CD4-positive, alpha-beta T cell treated with Interleukin-4 for 4 hours (primary cell): ENCODE results near the gene OR52N5.

Source experiments
- DNase-seq: peaks from one replicate; pipeline ENCODE4 v3.0.0-alpha.2; 2020

The OR52N5 gene

DNA sequence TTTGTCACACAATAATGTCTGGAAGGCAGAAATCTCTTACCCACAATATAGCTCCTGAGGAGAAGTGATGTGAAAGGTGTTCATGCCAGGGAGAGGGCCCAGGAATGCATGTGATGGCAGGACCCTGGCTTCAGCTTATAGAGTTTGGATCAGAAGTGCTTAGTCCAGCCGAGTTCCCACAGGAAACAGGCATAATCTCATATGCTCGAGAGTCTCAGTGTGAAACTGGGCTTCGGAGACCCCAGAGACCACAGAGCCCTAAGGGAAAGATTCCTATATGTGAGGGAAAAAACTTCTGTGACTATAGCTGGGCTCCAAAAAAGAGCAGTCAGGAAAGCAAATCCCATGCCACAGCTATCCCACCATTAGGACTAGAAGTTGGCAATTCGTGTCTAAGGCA lies at the start of gene OR52N5:
OR52N5 (minus strand) TSS at position 101 of the 400 bp plus-strand sequence. CDS start 4,721 bp downstream, outside the sequence.
- no peak for DNase-seq

DNA sequence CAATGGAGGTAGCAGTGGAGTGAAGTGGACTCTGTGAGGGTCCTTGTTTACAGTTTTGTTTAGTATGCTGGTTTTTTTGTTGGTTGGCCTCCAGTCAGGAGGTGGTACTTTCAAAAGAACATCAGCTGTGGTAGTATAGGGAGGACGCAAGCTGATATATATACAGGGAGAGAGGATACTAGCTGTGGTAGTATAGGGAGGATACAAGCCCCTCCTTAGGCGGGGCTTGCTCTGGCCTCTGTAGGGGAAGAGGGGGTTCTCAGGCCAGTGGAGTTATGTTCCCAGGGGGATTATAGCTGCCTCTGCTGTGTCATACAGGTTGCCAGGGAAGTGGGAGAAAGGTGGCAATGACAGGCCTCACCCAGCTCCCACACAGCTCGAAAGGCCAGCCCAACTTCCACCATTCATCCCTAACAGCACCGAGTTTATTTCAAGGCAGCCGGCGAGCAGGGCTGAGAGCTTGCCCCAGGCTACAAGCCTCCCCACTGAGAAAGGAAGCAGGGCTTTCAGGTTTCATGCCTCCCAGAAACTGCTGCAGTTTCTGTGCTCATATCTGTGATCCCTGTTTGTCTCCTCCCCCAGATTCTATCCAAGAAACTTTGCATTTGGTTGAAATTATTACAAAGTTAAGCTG lies 48.2 kb upstream of the OR52N5 start:
- no peak for DNase-seq

DNA sequence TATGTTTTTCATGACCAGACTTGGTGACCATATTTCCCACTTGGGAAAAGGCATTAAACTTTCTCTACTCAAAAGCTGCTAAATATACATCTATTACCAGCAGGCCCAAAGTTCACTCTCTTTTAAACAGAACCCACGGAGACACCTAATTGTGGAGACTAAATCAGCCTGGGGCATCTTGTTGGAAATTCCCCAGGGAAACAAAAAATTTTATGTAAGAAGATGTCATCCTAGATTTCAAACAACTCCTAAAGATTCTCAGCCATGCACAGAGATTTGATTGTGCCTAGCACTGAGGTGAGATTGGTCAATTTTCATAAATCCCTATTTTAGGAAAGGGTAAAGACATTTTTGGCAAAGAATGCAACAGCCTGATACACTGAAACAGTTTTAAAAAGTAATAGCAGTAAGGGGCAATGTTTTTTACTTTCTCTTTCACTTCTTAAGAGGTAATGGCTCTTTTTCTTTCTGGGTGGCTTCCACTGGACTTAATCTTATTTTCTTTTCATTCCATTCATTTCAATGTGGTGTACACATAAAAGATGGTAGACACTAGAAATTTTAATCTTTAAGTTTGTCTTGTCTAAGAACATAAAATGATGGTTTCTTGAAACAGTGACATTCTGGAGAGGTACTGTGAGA lies 35.2 kb upstream of the OR52N5 start:
- no peak for DNase-seq

DNA sequence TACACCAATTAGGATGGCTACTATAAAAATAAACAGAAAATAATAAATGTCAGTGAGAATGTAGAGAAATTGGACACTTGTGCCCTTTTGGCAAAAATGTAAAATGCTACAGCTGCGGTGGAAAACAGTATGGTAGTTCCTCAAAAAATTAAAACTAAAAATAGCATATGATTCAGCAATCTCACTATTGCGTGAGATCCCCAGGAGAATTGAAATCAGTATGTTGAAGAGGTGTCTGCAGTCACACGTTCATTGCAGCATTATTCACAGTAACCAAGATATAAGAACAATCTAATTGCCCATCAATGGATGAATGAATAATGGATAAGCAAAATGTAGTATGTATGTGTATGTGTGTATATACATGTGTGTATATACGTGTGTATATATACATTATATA lies 32.4 kb upstream of the OR52N5 start:
- DNase-seq: no peak

DNA sequence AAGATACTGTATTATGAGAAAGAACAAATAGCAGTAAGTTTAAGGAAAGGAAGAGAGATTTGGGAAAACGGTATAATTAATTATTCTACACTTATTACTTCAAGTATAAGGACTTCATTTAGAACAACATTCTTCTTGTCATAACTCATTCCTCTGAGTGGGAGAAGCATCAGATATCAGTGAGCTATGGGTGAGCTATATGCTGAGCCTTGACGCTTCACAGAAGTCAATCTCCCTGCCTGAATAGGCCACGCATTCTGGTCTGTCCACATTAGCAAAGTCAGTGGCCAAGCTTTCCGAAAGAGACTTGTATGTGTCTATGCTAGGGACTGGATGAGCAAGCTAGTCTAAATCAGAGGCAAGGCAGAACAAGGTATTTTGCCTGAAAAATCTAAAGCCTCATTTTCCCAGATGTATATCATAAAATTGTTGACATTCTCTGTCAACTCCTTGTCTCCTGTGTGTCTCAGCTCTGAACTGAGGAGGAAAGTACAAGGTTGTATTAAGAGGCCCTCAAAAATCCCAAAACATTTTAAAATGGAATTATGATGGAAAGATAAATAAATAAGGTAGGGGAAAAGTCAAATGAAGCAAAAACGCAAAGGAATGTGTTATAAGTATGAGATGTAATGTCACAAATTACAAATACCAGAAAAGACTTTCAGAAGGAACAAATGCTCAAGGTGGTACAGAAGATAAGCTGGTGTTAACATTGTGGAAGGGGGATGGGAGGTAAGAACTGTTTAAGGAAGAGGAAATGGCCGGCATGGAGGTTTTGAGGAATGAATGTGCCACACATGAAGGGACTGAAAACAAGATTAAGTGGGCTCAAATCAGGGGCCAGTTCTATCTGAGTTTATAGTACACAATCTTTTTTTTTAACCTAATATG lies 27.0 kb upstream of the OR52N5 start:
- DNase-seq: no peak

DNA sequence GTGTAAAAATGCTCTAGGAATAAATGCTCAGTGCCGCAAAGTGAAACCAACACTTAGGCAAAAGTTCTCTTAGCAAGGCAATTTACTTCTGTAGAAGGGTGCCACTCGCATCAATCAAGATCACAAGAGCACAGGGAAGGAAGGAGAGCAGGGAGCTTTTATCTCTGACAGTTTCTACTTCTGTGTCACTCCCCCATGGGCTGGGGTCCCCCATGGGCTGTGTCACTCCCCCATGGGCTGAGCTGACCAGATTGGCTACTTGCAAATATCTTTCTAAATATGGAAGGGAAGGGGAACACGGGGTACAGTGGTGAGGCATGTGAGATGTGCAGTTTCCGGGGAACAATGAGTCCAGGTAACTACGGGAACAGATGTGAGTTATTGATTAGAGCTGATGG lies 26.0 kb upstream of the OR52N5 start:
- no peak for DNase-seq

DNA sequence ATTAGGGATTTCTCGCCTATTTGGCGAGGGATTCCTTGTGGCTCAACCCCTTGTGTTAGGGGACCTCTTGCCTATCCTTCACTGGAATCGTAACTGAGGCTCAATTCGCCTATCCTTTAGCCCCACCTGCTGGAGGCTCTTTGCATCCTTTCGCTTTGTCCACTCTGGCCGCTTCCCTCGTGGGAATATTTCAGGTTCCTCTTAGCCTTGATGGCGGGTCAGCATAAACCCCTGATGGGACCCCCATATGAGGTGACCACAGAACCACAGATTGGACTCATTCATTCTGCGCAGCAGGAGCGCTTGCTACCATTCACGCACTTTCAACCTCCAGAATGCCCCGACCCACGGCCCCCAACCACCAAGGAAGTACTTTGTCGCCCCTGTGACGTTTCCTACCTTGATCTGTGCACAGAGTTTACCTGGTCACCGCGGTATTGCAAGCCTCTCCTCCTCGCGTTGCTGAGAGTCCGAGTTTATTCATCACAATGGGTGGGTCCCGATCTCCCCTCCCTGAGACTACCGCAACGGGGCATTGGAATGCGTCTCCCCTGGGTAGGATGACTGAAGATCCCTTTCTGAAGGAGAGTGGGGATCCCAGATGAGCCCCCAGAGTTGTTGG lies 25.5 kb upstream of the OR52N5 start, which contains the start of gene OR52N2:
OR52N2 (plus strand) TSS at position 425 of the 622 bp plus-strand sequence. CDS start 11,412 bp downstream, outside the sequence.
- peak; percentile 68 for DNase-seq

DNA sequence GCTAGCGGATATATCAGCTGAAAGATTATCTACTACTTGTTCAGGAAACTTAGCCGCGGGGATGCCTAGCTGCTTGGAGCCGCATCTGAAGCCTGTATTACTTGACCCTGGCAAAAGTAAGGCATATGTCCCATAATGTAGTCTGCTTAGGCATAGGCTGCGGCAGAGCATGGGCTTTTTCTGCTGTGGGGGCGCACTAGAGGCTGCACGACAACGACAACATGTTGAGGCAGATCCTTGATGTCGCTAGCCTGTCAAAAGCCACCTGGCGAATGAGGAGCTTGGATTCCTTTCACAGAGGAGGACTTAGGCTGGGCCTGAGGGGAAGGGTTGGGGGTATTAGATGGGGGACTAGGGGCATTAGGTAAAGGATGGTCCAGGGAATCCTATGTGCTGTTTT lies 24.4 kb upstream of the OR52N5 start:
- no peak for DNase-seq

DNA sequence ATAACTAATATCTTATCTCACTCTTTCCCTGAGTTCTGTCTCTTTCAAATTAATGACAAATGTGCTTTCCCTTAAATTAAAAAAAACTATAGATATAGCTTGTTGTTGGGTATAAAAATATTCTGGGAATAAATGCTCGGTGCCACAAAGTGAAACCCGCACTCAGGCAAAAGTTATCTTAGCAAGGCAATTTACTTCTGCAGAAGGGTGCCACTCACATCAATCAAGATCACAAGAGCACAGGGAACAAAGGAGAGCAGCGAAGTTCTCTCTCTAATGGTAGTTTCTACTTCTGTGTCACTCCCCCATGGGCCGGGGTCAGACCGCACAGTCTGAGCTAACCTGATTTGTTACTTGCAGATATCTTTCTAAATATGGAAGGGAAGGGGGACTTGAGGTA lies 20.8 kb upstream of the OR52N5 start:
- DNase-seq: no peak

DNA sequence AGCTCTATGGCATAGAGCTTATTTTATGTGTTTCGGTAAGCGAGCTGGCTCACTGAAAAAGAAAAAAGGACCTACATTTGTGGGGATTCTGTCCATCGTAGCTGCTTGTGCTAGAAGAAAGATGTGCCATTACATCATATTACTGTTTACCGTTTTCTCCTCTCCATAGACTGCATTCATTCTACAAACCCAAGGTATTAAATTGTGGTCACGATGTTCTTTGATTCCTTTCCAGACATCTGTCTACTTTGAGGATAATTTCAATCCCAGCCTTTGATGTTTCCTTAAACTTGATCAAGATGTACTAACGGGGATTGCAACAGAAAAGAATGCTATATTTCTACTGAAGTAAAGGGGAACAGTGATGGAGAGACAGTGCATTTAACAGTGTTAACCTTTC lies 13.4 kb upstream of the OR52N5 start:
- no peak for DNase-seq

DNA sequence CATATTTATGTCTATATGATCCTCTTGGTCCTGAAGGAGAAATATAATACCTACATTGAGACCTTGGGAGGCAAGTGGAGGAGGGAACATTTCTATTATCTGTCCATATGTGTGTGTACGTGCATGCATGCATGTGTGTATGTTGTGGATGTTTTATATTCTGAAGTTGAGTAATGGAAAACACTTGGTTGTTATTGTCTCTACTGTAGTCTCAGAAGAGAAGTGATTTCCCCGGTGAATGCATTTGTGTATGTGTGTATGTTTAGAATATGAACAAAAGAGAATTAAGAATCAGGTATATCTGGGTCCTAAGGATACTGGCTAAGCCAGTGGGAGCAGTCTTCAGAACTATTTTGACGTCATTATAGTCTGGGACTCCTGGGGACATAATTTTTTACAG lies 8.0 kb upstream of the OR52N5 start, which contains the start of gene OR52N1:
OR52N1 (minus strand) TSS at position 101 of the 400 bp plus-strand sequence. CDS start 2,449 bp downstream, outside the sequence.
- no peak for DNase-seq

DNA sequence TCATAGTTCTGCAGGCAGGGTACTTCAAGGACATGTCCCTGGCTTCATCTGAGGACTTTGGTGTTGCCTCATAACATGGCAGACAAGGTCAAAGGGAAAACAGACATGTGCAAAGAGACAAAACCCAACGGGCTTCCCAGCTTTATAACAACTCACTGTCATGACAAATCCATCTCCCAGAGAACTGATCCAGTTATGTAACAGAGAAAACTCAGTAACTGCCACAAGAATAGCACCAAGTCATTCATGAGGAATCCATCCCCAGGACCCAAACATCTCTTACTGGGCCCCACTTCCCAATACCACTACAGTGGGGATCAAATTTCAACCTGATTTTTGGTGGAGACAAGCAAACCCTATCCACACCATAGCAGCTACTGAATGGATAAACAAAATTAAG lies 16.1 kb downstream of the OR52N5 start:
- DNase-seq: no peak

DNA sequence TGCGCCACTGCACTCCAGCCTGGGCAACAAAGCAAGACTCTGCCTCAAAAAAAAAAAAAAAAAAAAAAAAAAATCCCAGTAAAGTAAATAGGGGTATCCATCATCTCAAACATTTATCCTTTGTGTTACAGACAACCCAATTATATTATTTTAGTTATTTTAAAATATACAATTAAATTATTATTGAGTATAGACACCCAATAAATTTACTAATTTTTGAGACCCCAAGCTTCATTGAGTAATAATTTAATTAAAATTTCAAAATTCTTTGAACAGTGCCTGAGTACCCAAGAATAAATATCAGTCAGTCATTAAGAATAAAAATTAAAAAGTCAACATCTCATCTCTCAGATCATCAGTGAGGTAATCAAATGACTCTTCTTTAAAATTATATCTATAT lies 29.2 kb downstream of the OR52N5 start, which contains the start of gene OR52N4:
OR52N4 (plus strand) TSS at position 301 of the 400 bp plus-strand sequence. CDS start 498 bp downstream, outside the sequence.
- no peak for DNase-seq

DNA sequence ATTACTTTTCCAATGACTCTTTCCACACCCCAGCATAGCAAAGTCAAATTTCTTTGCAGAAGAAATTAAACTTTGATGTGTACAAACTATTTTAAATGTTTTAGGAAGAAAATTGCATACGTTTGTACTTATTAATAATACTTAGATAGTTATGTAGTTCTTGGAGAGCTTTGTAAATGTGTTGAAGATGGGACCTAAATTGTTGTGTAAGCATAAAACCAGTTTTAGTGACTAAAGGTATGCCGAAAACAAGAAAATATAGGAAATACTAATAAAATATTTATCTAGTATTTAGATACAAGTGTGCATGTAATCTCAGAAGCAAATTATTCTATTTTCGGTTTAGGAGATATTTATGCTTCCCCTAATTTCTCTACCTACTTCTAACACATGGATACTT lies 33.3 kb downstream of the OR52N5 start:
- no peak for DNase-seq

DNA sequence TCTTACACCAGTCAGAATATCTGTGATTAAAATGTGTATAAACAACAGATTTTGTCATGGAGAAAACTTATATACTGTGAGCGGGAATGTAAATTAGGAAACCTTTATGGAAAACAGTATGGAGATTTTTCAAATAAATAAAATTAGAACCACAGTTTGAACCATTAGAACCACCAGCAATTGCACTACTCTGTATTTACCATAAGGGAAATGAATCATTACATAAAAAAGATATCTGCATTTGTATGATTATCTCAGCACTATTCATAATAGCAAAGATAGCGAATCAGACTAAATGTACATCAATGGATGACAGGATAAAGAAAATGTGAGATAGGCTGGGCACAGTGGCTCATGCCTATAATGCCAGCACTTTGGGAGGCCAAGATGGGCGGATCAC lies 36.5 kb downstream of the OR52N5 start:
- DNase-seq: no peak

DNA sequence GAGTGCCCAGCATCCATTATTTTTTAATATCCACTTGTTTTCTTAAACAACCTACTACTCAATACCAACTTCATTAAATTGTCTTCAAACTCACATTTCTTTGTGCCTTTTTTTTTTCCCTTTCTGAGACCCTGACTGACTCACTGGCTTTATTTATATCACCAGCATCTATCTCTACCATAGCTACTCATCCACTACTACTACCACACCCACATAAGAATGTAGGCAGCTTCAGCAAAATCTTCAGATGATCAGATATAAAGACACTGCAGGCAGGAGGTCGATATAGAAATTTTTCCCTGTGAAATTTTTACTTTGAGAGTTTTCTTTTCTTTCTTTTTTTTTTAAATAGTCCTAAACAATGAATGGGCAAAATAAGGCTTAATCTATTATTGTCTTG lies 44.7 kb downstream of the OR52N5 start:
- DNase-seq: no peak

DNA sequence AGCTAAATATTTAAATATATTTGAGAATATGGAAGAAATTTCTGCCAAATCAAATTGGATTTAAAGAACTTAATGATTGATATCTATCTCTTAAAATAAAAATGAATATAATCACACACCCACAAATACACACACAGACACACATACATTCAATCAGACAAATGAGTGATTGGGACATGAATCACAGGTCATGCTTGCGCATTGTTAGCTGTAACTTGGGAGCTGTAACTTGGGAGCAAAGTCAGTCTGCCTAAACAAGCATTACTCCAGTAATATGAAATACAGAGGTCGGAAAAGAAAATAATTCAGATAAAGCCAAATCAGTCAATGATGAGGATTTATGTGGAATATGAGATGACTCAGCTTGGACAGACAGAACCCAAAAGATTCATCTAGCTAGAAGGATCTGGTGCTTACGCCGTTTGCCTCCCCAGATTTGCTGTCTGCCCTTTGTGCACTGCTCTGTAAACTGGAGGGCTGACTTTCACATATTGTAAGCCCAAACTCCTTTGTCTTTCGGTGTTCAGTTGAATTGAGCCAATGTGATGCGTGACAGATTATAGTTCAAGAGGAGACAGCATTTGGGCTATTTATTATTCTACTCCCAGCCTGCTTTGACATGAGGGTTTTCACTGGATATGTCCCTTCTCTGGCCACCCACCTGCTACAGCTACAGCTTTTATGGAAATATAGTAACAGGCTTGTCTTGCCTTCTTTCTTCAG lies 45.3 kb downstream of the OR52N5 start:
- DNase-seq: no peak

DNA sequence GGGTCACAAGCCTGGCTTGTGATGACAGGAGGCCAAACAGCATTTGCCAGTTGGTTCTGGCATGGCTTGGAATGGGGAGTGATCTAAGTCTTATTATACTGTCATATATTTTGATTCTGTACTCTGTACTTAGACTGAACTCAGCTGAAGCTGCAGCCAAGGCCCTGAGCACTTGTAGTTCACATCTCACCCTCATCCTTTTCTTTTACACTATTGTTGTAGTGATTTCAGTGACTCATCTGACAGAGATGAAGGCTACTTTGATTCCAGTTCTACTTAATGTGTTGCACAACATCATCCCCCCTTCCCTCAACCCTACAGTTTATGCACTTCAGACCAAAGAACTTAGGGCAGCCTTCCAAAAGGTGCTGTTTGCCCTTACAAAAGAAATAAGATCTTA lies 46.1 kb downstream of the OR52N5 start:
- DNase-seq: no peak

DNA sequence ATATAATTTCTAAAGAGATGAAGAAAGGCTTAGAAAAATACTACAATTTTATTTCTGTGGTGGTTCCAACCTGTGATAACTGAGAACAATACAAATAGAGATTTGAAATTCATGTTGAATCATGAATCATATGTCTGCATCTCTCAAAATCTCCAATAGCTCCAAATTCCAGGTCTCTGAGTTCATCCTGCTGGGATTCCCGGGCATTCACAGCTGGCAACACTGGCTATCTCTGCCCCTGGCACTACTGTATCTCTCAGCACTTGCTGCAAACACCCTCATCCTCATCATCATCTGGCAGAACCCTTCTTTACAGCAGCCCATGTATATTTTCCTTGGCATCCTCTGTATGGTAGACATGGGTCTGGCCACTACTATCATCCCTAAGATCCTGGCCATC lies 46.8 kb downstream of the OR52N5 start, which contains the start of gene OR56B1:
OR56B1 (plus strand) TSS at position 53 of the 400 bp plus-strand sequence; CDS start at position 122, 69 bp downstream.
- DNase-seq: no peak

DNA sequence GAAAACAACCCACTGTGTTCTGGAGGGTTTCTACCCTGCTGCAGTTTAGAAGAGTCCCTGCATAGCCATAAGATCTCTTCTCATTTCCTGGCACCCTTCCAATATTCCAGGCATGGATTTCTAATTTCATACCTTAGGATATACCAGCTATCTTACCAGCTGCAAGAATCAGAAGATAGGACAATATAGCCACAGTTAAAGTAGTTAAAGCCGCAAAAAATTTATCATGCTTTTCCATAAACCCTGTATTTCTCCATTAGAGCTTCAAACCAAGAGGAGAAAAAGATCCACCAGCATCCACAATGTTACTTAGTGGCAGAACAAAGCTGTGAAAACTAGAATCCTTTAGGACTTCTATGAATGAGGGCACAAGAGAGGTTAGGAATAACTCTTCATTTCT lies 55.5 kb downstream of the OR52N5 start:
- DNase-seq: no peak

DNA sequence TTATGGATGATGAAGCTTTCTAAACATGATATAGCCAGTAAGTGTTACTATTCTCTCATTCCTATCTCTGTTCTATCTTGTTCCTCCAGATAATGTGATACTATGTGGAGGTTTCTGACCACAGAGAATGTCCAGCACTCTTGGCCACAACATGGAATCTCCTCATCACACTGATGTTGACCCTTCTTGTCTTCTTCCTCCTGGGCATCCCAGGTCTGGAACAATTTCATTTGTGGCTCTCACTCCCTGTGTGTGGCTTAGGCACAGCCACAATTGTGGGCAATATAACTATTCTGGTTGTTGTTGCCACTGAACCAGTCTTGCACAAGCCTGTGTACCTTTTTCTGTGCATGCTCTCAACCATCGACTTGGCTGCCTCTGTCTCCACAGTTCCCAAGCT lies 56.8 kb downstream of the OR52N5 start:
- DNase-seq: no peak
